Astrocyte of the spinal cord (primary cell): ENCODE results near the gene PERP.

Source experiments
- DNase-seq: peaks from one replicate; pipeline ENCODE4 v3.0.0; 2011; ENCODE audit warnings: low read depth, low spot score
- H3K4me3 ChIP-seq: 2 replicates; pipeline ENCODE4 v1.5.1; 2011; ENCODE audit warnings: low read depth, mild to moderate bottlenecking, low read length, moderate library complexity
- in situ Hi-C: cut with HindIII; loops from 2 replicates; pipeline ENCODE4 v1.10.0; 2017; ENCODE audit warnings: low sequenced_read_pairs
- TF ChIP-seq, protein P1 (sequence below): IDR thresholded peaks from 2 replicates; pipeline ENCODE4 v1.5.1; 2012; ENCODE audit warnings: low read depth, mild to moderate bottlenecking, low read length, inconsistent platforms

PERP gene

GRCh38 chr6:138115201-138115600 is 8.0 kb upstream of the PERP start:
- no peak overlapping the region for H3K4me3 ChIP-seq
- in situ Hi-C loops, result no loop called here
- TF ChIP-seq, protein P1, sequence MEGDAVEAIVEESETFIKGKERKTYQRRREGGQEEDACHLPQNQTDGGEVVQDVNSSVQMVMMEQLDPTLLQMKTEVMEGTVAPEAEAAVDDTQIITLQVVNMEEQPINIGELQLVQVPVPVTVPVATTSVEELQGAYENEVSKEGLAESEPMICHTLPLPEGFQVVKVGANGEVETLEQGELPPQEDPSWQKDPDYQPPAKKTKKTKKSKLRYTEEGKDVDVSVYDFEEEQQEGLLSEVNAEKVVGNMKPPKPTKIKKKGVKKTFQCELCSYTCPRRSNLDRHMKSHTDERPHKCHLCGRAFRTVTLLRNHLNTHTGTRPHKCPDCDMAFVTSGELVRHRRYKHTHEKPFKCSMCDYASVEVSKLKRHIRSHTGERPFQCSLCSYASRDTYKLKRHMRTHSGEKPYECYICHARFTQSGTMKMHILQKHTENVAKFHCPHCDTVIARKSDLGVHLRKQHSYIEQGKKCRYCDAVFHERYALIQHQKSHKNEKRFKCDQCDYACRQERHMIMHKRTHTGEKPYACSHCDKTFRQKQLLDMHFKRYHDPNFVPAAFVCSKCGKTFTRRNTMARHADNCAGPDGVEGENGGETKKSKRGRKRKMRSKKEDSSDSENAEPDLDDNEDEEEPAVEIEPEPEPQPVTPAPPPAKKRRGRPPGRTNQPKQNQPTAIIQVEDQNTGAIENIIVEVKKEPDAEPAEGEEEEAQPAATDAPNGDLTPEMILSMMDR, result no peak
- no peak for DNase-seq

GRCh38 chr6:138113588-138114210 is 6.5 kb upstream of the PERP start:
- H3K4me3 ChIP-seq, result no peak overlapping the region
- DNase-seq, result no peak
- in situ Hi-C loops, result no loop called here
- TF ChIP-seq, protein P1, result no peak

DNA sequence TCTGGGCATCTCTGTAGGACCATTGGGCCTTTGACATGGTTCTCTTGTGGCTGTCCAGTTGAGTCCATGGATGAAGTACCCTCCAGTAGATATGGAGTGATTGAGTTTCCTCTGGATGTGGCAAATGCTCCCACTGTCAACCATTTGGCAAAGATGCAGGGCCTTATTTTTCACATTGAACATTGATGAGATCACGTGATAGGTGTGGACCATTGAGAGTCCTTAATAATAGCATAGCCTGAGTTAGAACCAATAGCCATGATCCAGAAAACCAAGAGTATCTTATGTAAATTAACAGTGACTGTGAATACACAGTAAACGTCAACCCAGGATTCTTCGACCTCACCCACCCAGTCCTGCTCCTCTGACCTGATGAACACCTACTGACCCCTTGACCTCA is 3.0 kb upstream of the PERP start:
- DNase-seq, result no peak

DNA sequence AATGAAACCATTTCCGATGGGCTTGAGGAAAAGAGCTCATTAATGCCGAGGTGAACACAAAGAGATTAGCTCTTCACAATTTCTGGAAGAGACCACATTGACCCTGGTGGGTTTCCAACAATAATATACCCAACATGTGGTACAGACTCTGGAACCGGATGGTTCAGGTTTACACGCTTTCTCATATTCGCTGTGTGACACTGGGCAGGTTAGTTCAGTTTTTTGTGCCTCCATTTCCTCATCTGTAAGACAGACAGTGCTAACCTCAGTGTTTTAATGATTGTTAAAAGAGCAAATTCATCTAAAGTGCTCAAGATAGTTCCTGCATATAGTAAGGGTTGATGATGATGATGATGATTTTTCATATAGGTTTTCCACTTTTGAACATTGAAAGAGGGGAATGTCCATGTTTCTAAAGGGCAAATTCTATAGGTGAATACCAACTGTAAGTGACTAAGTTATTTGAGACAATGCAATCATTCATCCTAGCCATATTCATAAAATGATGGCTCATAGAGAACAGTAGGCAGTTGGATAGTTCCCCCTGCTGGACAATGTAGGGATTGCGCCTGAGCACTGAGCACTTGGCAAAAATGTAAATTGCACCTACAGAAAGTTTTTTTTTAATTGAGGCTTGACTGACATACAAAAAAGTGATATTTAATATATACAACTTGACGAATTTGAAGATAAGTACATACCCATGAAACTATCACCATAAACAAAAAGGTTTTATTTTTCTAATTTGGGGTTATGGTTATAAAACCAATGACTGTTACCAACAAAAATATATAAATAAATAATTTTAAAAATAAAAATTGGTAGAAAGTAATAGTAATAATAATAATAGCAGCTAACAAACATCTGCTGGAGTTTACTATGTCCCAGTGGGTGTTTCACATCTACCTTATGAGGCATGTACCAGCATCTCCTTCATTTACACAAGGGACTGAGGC is 2.1 kb upstream of the PERP start:
- TF ChIP-seq, protein P1, result peak; percentile 96
- peak; percentile 77 for DNase-seq
- in situ Hi-C loops, result no loop called here
- no peak overlapping the region for H3K4me3 ChIP-seq

More for the DNA sequence above, 3.0 kb upstream of the PERP start:
- in situ Hi-C loops, result no loop called here
- H3K4me3 ChIP-seq, result no peak overlapping the region
- TF ChIP-seq, protein P1, result no peak

DNA sequence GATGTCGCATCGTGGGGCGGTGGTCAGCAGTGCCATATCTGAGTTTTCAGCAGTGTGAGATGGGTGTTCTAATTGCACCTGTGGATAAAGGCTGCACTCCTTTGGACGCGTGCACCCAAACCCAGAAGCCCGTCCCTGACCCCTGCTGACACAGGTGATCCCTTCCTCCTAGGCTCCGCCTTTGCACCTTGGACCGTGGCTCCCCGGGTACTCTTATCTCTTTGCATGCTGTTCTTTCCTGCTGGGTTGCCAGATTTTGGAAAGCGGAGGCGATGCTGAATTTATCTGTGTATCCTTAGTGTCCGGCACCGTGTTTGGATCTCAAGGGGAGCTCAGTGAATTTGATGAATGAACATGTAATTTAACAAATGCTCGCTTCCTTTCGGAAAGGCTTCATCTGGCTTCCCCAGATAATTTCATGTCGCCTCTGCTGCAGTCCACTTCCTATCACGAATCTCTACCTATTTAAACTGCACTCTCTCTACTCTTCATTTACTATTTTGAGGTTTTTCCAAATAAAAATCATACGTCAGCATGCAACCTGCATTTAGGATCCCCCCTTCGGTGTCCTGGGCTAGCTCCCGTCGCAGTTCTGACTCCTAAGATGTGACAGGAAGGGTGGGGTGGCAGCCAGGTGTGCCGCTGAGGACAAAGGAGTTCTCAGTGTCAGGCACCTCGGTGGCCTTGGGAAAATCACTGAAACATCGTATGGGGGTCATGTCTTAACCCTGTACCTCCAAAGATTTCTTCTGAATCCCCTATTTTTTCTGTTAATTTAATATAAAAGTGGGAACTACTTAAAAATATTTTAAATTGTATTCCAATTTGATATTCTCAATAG is 753 bp upstream of the PERP start:
- peak overlapping the region; percentile 77 for H3K4me3 ChIP-seq
- no peak for DNase-seq
- in situ Hi-C loops, result no loop called here
- TF ChIP-seq, protein P1, result no peak

- DNase-seq, result peak; percentile 27
- TF ChIP-seq, protein P1, result no peak
- H3K4me3 ChIP-seq, result peak overlapping the region; percentile 77
- in situ Hi-C loops, result no loop called here
Observed at GRCh38 chr6:138106665-138107077, 548 bp downstream of the PERP start.
